Measurements from ENCODE around the gene CCDC142.

DNA sequence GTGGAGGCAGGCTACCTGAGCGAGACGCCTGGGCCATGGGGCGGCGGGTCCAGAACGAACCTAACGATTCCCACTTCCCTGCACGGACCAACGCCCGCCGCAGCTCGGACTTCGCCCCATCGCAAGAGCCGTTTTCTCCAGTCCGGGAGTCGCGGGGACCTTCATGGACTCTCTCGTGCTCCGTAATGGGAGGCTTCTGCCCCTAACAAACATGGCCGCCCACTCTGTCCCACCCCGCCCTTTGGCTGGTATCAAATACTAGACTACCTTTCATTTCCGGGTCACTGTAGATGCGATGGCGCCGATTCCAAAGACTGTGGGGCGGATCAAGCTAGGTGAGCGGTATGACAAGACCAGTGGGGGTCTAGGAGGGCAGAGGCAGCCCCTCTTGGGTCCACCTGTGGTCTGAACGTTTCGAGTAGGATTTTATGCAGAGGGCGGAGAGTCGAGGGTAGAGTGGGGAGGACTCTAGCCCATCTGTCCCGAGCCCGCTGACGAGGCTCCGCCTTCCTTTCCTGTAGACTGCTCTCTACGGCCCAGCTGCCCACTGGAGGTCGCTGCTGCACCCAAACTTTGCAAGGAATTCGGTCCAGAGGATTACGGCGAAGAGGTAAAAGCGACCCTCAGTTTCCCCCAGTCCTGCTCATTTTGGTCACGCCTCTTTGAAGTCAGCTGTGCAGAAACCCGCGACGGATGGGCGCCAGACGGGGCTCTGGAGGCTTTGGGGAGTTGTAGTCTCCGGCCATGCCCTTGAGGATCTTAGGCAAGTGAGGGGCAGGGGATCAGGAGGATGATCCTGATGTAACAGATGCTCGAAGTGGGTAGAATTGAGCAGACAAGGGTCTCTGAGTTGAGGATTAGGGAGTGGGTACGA is at the start of gene CCDC142, which contains the start of gene TTC31:
- TF ChIP-seq RARB (CRISPR knock-in tag; IDR thresholded peaks at IDR 0.05) (no peak), OSR1 (CRISPR knock-in tag; IDR thresholded peaks at IDR 0.05) (no peak), ZNF8 (CRISPR knock-in tag; IDR thresholded peaks at IDR 0.05) (no peak), ZFP30 (CRISPR knock-in tag; IDR thresholded peaks at IDR 0.05) (no peak)
- TF ChIP-seq, protein P1, sequence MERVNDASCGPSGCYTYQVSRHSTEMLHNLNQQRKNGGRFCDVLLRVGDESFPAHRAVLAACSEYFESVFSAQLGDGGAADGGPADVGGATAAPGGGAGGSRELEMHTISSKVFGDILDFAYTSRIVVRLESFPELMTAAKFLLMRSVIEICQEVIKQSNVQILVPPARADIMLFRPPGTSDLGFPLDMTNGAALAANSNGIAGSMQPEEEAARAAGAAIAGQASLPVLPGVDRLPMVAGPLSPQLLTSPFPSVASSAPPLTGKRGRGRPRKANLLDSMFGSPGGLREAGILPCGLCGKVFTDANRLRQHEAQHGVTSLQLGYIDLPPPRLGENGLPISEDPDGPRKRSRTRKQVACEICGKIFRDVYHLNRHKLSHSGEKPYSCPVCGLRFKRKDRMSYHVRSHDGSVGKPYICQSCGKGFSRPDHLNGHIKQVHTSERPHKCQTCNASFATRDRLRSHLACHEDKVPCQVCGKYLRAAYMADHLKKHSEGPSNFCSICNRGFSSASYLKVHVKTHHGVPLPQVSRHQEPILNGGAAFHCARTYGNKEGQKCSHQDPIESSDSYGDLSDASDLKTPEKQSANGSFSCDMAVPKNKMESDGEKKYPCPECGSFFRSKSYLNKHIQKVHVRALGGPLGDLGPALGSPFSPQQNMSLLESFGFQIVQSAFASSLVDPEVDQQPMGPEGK (CRISPR knock-in tag; IDR thresholded peaks at IDR 0.05; ENCODE audit: borderline replicate concordance): no peak
